A549 (cell line): Measurements from ENCODE around the gene KIF16B. TPM values are rescaled to one million over a fixed set of nuclear protein-coding genes. Genes with fewer than 3 reads are reported as not detected.

Experiments used
- ATAC-seq, 2 experiments: fragments of 200-7000 bp in 1 of 2; fragments of >200 bp in 1 of 2; cut with Nextera tagmentation in 1 of 2; cut with Tn5 transposase in 1 of 2; 3 replicates each; pipeline versions ENCODE4 v1.8.0 to v1.9.1; 2018 to 2020; ENCODE audit warnings: mild to moderate bottlenecking in 1 of 2, moderate library complexity in 1 of 2
- CTCF ChIA-PET: fragments of 300-600 bp; sonication (Branson Sonifier 250); formaldehyde crosslinking; extraction: SDS; loops from one replicate; lab custom pipeline; 2021; ENCODE audit warnings: antibody characterized with exemption, inconsistent platforms; lab: Yijun Ruan, JAX
- POLR2A ChIA-PET: fragments of 350-600 bp; formaldehyde crosslinking; extraction: SDS; loops from one replicate; lab custom pipeline; 2021; ENCODE audit warnings: antibody characterized with exemption, inconsistent platforms; lab: Yijun Ruan, JAX
- DNase-seq, 2 experiments: peaks; one replicate each; pipeline versions ENCODE4 v3.0.0 to v3.0.0-alpha.2; 2011 to 2016; ENCODE audit warnings: low read depth in 1 of 2, low spot score in 1 of 2
- FAIRE-seq: peaks from 2 replicates; lab custom pipeline; 2011; peaks lifted over from hg19 to GRCh38; lab: Jason Lieb, UNC
- H3K27ac ChIP-seq, 2 experiments: fragments of >200 bp; sonication (Bioruptor Twin); formaldehyde crosslinking; 3 replicates each; pipeline ENCODE4 v1.5.1; 2016 to 2017
- H3K4me1 ChIP-seq: fragments of >200 bp; sonication (Bioruptor Twin); formaldehyde crosslinking; 3 replicates; pipeline ENCODE4 v1.6.1; 2016
- H3K4me2 ChIP-seq: fragments of >200 bp; sonication (Bioruptor Twin); formaldehyde crosslinking; 3 replicates; pipeline ENCODE4 v1.6.1; 2016
- H3K4me3 ChIP-seq: fragments of >200 bp; sonication (Bioruptor Twin); formaldehyde crosslinking; 3 replicates; pipeline ENCODE4 v1.5.1; 2016
- H3K9me3 ChIP-seq: fragments of >200 bp; sonication (Bioruptor Twin); formaldehyde crosslinking; 3 replicates; pipeline ENCODE4 v1.6.1; 2016
- CHD2 ChIP-seq: fragments of 150-350 bp; IDR thresholded peaks from 2 replicates; pipeline ENCODE4 v1.6.1; 2014; ENCODE audit warnings: low read length; ENCODE audit not compliant: partially characterized antibody
- FOSL2 ChIP-seq, 2 experiments: fragments of 450-650 bp in 1 of 2; fragments of >200 bp in 1 of 2; sonication (Bioruptor Twin) in 1 of 2; formaldehyde crosslinking; IDR thresholded peaks; 2 replicates each; pipeline versions ENCODE4 v1.5.0 to v1.6.1; 2016 to 2020; ENCODE audit warnings: mild to moderate bottlenecking in 1 of 2, moderate library complexity in 1 of 2
- GATA3 ChIP-seq: IDR thresholded peaks from 2 replicates; pipeline ENCODE4 v1.6.1; 2012; ENCODE audit warnings: borderline replicate concordance
- HDAC2 ChIP-seq: fragments of 200-600 bp; sonication (generic); IDR thresholded peaks from 2 replicates; pipeline ENCODE4 v1.6.1; 2016
- HOXA7 ChIP-seq: fragments of 250-450 bp; sonication (Bioruptor Pico); IDR thresholded peaks from 2 replicates; pipeline ENCODE4 v1.5.0; 2020; ENCODE audit warnings: mild to moderate bottlenecking, moderate library complexity
- JUNB ChIP-seq: fragments of >200 bp; sonication (Bioruptor Twin); formaldehyde crosslinking; IDR thresholded peaks from 2 replicates; pipeline ENCODE4 v1.6.1; 2016
- MAFK ChIP-seq: fragments of 450-650 bp; IDR thresholded peaks from 2 replicates; pipeline ENCODE4 v1.6.1; 2014; ENCODE audit not compliant: partially characterized antibody
- MYC ChIP-seq: IDR thresholded peaks from 2 replicates; pipeline ENCODE4 v1.6.1; 2012; ENCODE audit warnings: mild to moderate bottlenecking, inconsistent platforms, low read length, improper control_type of control experiment, borderline replicate concordance
- NFE2L2 ChIP-seq: fragments of 150-350 bp; conservative IDR thresholded peaks from 2 replicates; pipeline ENCODE4 v1.6.1; 2014; ENCODE audit warnings: low read length
- NPAS2 ChIP-seq: fragments of 250-450 bp; sonication (Bioruptor Pico); IDR thresholded peaks from 2 replicates; pipeline ENCODE4 v1.8.0; 2022; ENCODE audit warnings: mild to moderate bottlenecking, moderate library complexity, borderline replicate concordance
- NR3C1 ChIP-seq: fragments of >200 bp; sonication (Bioruptor Twin); formaldehyde crosslinking; IDR thresholded peaks from 3 replicates; pipeline ENCODE4 v1.6.1; 2017
- POLR2A ChIP-seq: IDR thresholded peaks from 2 replicates; pipeline ENCODE4 v1.6.1; 2012; ENCODE audit warnings: mild to moderate bottlenecking, low read length
- RFX5 ChIP-seq: fragments of 450-650 bp; IDR thresholded peaks from 2 replicates; pipeline ENCODE4 v1.7.1; 2014; ENCODE audit warnings: antibody characterized with exemption, mild to moderate bottlenecking, moderate library complexity
- SMC3 ChIP-seq: fragments of >200 bp; sonication (Bioruptor Twin); formaldehyde crosslinking; IDR thresholded peaks from 3 replicates; pipeline ENCODE4 v1.6.1; 2018; ENCODE audit warnings: inconsistent platforms
- TFCP2L1 ChIP-seq: fragments of 250-450 bp; sonication (Bioruptor Pico); IDR thresholded peaks from 2 replicates; pipeline ENCODE4 v1.5.0; 2021; ENCODE audit warnings: mild to moderate bottlenecking
- ZC3H11A ChIP-seq: fragments of 450-650 bp; IDR thresholded peaks from 2 replicates; pipeline ENCODE4 v1.6.1; 2014; ENCODE audit warnings: antibody characterized with exemption, mild to moderate bottlenecking
- WGBS: methylation state at CpG from one replicate; pipeline ENCODE4 v1.1.6; 2017; ENCODE audit errors: missing lambda C conversion rate; 5-methylcytosine and 5-hydroxymethylcytosine counted together
- polyA plus RNA-seq, 4 experiments: library from polyadenylated mRNA; depleted of rRNA in 3 of 4; stranded (reverse); fragments of >200 nt; fragmentation: RNase III in 1 of 4; extraction: RNeasy Plus Mini Kit Qiagen cat#74134 plus additional on column Dnase treatment in 1 of 4; gene quantifications; 2 replicates in 3 of 4; 3 replicates in 1 of 4; pipeline ENCODE4 v1.2.3, GENCODE V29; 2011 to 2017
- TF ChIP-seq, protein P1 (sequence below): IDR thresholded peaks from 2 replicates; pipeline ENCODE4 v1.6.1; 2012; ENCODE audit warnings: low read depth, borderline replicate concordance
- TF ChIP-seq, protein P2 (sequence below): fragments of 450-650 bp; IDR thresholded peaks from 2 replicates; pipeline ENCODE4 v1.6.1; 2014; ENCODE audit warnings: antibody characterized with exemption
- TF ChIP-seq, protein P3 (sequence below): fragments of 200-600 bp; sonication (generic); IDR thresholded peaks from 2 replicates; pipeline ENCODE4 v1.6.1; 2016; ENCODE audit warnings: antibody characterized with exemption, mild to moderate bottlenecking, moderate library complexity
- TF ChIP-seq, protein P4 (sequence below): fragments of >200 bp; sonication (Bioruptor Twin); formaldehyde crosslinking; IDR thresholded peaks from 2 replicates; pipeline ENCODE4 v1.6.1; 2016
- TF ChIP-seq, protein P5 (sequence below): fragments of >200 bp; sonication (Bioruptor Twin); formaldehyde crosslinking; IDR thresholded peaks from 3 replicates; pipeline ENCODE4 v1.6.1; 2016
- TF ChIP-seq, protein P6 (sequence below): fragments of >200 bp; sonication (Bioruptor Twin); formaldehyde crosslinking; IDR thresholded peaks from 3 replicates; pipeline ENCODE4 v1.5.1; 2016

Gene KIF16B
- polyA plus RNA-seq, 2 of the 4 experiments (the other 2 are of a cell fraction): 14.1 to 23.3 TPM

DNA sequence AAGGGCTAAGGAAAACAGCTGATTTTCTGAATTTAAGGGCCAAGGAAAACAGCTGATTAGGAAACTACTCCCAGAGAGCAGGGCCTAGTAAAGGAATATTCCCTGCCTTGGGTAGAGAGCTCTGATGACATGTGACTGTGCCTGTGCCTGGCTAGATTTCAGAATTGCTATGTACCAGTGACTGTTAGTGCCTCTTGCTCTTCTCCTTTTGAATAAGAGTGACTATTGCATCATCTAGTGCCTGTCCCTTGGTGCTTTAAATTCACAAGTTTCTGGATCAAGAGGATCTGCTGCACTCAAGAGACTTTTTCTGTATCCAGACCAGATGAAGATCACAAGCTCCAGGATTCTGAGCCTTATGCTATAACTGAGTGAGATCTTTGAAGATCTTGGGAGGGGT is 332.9 kb downstream of the KIF16B start:
- ChIA-PET CTCF (no interaction called here), POLR2A (no interaction called here)
- Histone ChIP-seq H3K4me2 (no peak overlapping the region), H3K4me3 (no peak overlapping the region), H3K27ac (no peak overlapping the region), H3K4me1 (no peaks in the 10 kb centered on the region), H3K9me3 (peaks cover 13% of the 10 kb centered on the region; the same call in 2 of the 3 replicates)
- no peak for FAIRE-seq
- ATAC-seq: no peak
- TF ChIP-seq, protein P1, sequence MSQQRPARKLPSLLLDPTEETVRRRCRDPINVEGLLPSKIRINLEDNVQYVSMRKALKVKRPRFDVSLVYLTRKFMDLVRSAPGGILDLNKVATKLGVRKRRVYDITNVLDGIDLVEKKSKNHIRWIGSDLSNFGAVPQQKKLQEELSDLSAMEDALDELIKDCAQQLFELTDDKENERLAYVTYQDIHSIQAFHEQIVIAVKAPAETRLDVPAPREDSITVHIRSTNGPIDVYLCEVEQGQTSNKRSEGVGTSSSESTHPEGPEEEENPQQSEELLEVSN: no peak
- TF ChIP-seq, protein P2, sequence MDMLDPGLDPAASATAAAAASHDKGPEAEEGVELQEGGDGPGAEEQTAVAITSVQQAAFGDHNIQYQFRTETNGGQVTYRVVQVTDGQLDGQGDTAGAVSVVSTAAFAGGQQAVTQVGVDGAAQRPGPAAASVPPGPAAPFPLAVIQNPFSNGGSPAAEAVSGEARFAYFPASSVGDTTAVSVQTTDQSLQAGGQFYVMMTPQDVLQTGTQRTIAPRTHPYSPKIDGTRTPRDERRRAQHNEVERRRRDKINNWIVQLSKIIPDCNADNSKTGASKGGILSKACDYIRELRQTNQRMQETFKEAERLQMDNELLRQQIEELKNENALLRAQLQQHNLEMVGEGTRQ: no peak
- TF ChIP-seq POLR2A: no peak
- TF ChIP-seq TFCP2L1 (CRISPR knock-in tag): no peak
- DNase-seq: no peak

DNA sequence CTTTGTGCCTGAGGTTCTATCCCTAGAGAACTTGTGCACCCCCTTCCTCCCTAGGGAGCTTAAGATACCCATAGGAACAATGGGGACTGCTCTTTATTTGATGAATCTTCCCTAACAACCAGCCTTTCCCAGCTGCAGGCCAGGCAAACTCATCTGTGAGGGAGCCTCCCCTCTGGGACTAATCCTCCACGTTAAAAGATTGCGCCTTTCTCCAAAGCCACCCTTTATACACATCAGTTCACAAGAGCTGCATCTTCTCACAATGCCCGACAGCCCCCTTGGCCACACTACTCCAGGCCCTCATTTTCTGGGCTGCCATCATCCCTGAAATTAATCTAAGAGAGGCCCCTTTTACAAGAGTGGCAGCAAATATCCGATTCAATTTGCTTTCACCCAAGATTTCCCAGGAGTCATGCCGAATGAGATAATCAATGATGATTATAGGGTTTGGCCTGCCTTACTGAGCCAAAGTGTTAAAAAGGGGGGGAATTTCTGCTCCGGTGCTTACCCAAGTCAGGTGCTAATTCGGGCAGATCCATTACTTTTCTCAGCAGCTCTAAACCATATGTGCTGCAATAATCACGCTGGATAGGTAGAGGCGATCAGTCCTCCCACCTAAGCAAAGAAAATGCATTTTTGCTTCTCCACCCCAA is 336.5 kb downstream of the KIF16B start:
- Histone ChIP-seq H3K4me2 (no peak overlapping the region), H3K27ac (no peak overlapping the region), H3K9me3 (peaks cover 13% of the 10 kb centered on the region; the same call in 2 of the 3 replicates), H3K4me1 (no peaks in the 10 kb centered on the region), H3K4me3 (no peak overlapping the region)
- FAIRE-seq (no peak), ATAC-seq (no peak), DNase-seq (no peak)
- TF ChIP-seq SMC3 (no peak), MAFK (no peak), NFE2L2 (no peak), CHD2 (no peak), MYC (no peak), NR3C1 (no peak), HDAC2 (no peak), NPAS2 (CRISPR knock-in tag) (no peak), ZC3H11A (no peak), RFX5 (no peak), JUNB (no peak), HOXA7 (CRISPR knock-in tag) (no peak), GATA3 (no peak), FOSL2 (IDR thresholded peaks at IDR 0.05) (no peak), FOSL2 (CRISPR knock-in tag; IDR thresholded peaks at IDR 0.05) (no peak)
- TF ChIP-seq, protein P3, sequence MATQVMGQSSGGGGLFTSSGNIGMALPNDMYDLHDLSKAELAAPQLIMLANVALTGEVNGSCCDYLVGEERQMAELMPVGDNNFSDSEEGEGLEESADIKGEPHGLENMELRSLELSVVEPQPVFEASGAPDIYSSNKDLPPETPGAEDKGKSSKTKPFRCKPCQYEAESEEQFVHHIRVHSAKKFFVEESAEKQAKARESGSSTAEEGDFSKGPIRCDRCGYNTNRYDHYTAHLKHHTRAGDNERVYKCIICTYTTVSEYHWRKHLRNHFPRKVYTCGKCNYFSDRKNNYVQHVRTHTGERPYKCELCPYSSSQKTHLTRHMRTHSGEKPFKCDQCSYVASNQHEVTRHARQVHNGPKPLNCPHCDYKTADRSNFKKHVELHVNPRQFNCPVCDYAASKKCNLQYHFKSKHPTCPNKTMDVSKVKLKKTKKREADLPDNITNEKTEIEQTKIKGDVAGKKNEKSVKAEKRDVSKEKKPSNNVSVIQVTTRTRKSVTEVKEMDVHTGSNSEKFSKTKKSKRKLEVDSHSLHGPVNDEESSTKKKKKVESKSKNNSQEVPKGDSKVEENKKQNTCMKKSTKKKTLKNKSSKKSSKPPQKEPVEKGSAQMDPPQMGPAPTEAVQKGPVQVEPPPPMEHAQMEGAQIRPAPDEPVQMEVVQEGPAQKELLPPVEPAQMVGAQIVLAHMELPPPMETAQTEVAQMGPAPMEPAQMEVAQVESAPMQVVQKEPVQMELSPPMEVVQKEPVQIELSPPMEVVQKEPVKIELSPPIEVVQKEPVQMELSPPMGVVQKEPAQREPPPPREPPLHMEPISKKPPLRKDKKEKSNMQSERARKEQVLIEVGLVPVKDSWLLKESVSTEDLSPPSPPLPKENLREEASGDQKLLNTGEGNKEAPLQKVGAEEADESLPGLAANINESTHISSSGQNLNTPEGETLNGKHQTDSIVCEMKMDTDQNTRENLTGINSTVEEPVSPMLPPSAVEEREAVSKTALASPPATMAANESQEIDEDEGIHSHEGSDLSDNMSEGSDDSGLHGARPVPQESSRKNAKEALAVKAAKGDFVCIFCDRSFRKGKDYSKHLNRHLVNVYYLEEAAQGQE: no peak
- TF ChIP-seq, protein P4, sequence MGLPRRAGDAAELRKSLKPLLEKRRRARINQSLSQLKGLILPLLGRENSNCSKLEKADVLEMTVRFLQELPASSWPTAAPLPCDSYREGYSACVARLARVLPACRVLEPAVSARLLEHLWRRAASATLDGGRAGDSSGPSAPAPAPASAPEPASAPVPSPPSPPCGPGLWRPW: no peak
- TF ChIP-seq, protein P5, sequence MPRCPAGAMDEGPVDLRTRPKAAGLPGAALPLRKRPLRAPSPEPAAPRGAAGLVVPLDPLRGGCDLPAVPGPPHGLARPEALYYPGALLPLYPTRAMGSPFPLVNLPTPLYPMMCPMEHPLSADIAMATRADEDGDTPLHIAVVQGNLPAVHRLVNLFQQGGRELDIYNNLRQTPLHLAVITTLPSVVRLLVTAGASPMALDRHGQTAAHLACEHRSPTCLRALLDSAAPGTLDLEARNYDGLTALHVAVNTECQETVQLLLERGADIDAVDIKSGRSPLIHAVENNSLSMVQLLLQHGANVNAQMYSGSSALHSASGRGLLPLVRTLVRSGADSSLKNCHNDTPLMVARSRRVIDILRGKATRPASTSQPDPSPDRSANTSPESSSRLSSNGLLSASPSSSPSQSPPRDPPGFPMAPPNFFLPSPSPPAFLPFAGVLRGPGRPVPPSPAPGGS: no peak
- TF ChIP-seq, protein P6, sequence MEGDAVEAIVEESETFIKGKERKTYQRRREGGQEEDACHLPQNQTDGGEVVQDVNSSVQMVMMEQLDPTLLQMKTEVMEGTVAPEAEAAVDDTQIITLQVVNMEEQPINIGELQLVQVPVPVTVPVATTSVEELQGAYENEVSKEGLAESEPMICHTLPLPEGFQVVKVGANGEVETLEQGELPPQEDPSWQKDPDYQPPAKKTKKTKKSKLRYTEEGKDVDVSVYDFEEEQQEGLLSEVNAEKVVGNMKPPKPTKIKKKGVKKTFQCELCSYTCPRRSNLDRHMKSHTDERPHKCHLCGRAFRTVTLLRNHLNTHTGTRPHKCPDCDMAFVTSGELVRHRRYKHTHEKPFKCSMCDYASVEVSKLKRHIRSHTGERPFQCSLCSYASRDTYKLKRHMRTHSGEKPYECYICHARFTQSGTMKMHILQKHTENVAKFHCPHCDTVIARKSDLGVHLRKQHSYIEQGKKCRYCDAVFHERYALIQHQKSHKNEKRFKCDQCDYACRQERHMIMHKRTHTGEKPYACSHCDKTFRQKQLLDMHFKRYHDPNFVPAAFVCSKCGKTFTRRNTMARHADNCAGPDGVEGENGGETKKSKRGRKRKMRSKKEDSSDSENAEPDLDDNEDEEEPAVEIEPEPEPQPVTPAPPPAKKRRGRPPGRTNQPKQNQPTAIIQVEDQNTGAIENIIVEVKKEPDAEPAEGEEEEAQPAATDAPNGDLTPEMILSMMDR: no peak
- POLR2A ChIA-PET: no interaction called here
- CTCF ChIA-PET: no interaction called here
- WGBS: 36% methylated on average over 9 of the region's 9 CpGs
